GM21717 (cell line): ENCODE data around the gene C5orf22.
A peak's percentile ranks its signal among the peaks of the same experiment; 100 is the strongest.
"Not testable (repeated sequence)": the region's sequence is repeated elsewhere in the genome, so short reads cannot be mapped to it uniquely, and the experiment has no call there.

Experiments
- ATAC-seq: cut with Tn5 transposase; IDR thresholded peaks from one replicate; pipeline ENCODE4 v1.9.1; 2021; ENCODE audit warnings: mild to moderate bottlenecking, moderate library complexity; ENCODE audit not compliant: unreplicated experiment

Gene C5orf22

GRCh38 chr5:31553863-31554262 is 21.8 kb downstream of the C5orf22 start:
- ATAC-seq, result no peak

GRCh38 chr5:31554552-31554951 is 22.5 kb downstream of the C5orf22 start:
- ATAC-seq, result no peak

DNA sequence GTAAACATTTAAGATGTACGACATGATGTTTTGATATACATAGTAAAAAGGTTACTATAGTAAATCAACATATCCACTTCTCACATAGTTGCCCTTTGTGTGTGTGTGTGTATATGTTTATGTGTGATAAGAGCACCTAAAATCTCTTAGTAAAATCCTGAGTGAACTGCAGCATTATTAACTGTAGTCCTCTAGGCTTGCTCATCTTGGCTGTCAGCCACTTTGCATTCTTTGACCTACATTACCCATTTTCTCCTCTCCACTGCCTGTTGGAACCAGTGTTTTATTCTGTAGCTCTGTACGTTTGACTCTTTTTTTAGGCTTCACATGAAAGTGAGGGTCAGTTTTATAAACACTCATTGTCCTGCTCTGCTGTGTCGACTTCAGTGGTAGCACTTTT is 24.4 kb downstream of the C5orf22 start:
- ATAC-seq, result no peak

DNA sequence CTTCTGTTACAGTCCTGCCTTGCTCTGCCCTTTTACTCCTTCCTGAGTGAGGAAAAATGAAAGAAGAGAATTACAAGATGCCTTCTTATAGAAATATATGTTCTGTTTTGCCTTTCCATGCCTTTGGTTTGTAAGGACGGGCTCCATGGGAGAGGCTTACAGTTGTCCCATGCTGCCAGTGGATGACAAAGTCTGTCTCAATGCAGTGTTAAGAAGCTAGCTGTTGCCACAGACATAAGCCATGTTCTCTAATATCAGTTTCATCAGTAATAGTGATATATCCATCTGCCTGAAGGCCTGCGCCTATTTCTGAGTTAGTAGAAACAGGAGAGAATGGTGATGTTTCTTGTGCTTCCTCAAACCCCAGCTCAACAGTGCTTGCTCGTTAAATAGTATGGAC is 27.8 kb downstream of the C5orf22 start:
- no peak for ATAC-seq

- no peak for ATAC-seq
These were observed 29.8 kb downstream of the C5orf22 start for GRCh38 chr5:31561946-31562345.

DNA sequence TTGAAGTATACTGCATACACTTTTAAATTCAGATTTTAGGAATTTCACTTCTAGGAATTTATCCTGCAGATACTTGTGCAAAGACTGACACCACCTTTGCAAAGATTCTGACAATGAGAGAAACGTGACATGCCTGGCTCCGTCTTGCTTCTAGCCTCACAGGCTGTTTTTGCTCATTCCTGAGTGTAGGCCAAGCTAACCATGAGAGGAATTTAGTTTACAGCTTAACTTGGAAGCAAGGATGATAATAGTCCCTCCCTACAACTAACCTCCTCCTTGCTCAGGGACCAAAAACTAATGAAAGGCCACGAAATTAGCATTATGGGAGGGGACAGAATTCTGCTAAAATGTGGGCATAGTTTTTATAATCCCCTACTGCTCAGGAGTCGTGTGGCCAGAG is 31.1 kb downstream of the C5orf22 start:
- no peak for ATAC-seq

- not testable (repeated sequence) for ATAC-seq
These were observed 34.3 kb downstream of the C5orf22 start for GRCh38 chr5:31566362-31566761.

DNA sequence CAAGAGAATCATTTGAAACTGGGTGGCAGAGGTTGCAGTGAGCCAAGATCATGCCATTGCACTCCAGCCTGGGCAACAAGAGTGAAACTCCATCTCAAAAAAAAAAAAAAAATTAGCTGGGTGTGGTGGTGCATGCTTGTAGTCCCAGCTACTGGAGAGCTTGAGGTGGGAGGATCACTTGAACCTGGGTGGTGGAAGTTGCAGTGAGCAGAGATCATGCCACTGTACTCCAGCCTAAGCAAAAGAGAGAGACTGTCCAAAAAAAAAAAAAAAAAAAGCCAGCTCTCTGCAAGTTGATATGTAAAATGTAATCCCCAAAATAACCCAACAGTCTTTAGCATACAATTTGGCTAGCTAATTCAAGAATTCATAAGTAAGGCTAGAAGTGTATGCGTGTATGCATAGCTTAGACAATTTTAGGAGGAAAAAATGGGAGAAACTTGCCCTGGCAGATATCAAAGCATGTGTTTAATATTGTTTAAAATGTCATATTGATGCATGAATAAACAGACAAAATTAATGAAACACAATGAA is 36.3 kb downstream of the C5orf22 start:
- no peak for ATAC-seq

DNA sequence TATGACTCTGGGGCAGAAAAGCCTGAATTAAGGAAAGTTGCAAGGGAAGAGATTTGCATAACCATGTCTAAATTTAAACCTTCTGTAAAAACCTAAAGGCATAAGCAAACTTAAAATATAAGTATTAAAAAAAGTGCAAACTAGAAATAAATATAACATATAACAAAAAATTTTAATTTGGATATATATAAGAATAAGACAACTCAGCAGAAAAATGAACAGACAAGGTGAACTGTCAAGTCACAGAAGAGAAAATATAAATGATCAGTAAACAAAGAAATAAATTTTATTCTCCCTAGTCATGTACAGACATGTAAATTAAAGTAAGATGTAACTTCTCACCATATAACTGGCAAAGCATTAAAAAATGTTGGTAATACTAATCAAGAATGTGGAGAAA is 37.0 kb downstream of the C5orf22 start:
- ATAC-seq, result no peak

GRCh38 chr5:31573494-31574142 is 41.5 kb downstream of the C5orf22 start:
- peak; percentile 62 for ATAC-seq

DNA sequence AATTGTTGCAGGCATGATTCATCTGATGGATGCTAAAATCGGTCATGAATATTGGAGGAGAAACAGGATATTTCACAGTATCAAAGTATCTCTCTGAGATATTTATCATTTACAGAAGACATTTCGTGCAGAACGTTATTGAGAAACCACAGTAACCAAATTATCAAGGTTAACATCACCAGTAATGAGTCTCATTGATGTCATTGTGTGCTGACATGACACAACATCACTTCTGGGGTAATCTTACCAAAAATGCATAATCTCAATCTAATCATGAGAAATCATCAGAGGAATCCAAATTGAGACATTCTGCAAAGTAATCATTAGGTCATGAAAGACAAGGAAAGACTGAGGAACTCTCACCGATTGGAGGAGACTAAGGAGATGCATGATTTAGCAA is 42.7 kb downstream of the C5orf22 start:
- no peak for ATAC-seq

DNA sequence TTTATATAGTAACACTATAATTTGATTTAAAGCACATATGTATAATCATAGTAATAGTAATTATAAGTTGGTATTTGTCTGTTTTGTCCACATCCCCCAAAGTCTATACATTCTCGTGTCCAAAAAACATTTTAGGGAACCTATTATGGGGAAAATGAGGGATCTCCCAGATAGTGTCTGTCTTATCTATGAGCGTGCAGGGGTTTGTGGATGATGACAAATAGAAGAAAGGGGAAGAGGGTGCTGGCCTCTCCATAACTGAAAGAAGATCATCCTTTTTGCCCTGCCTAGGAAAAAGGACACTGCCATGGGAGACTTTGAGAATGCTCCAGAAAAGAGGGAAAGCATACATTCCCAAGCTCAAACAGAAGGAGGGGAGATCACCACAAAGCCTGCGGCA is 45.3 kb downstream of the C5orf22 start:
- ATAC-seq, result no peak

- no peak for ATAC-seq
These were observed 47.5 kb downstream of the C5orf22 start for GRCh38 chr5:31579558-31579957.

DNA sequence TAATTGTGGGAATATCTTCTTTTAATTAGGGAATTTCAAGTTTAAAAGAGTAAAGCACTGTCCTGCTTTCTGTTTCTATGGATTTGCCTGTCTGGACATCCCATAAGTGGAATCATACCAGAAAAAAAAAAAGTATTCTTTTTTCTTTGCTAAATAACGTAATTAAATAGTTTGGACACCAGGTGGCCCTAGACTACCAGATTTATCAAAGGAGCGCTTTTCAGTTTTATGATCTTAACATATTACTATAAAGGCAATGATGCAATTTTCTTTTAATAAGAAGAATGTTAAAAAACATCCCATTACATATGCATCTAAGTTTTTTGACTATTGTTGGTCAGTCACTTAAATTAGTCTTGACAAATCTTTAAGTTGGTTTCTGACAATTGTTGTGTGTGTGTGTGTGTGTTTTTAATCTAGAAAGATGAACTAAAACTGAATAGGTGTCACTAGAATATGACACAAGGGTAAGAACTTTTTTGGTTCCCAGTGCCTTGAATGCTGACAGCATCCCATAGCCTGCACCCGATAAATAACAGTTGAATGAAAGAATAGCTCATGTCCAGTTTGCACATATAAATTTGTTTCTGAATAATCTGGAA is 49.5 kb downstream of the C5orf22 start:
- ATAC-seq, result no peak

GRCh38 chr5:31583129-31583528 is 51.0 kb downstream of the C5orf22 start:
- ATAC-seq, result no peak

- ATAC-seq, result no peak
These were observed 53.2 kb downstream of the C5orf22 start for GRCh38 chr5:31585166-31585894.

DNA sequence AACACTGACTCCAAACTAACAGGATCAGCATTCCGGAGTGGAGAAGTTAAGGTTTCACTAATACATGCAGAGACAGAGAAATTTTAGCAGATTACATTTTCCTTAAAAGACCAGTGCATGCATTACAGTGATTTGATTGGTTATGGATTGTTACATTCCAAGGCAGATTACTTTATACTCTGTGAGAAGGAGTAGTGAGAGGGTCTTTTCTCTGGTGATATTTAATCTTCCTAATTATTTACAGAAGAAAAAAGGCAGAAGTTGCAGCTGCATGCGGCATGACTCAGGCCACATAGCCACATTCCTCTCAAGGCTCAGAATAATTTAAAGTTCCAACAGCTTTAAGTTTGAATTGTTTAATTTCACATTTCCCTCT is 53.8 kb downstream of the C5orf22 start:
- ATAC-seq, result no peak

DNA sequence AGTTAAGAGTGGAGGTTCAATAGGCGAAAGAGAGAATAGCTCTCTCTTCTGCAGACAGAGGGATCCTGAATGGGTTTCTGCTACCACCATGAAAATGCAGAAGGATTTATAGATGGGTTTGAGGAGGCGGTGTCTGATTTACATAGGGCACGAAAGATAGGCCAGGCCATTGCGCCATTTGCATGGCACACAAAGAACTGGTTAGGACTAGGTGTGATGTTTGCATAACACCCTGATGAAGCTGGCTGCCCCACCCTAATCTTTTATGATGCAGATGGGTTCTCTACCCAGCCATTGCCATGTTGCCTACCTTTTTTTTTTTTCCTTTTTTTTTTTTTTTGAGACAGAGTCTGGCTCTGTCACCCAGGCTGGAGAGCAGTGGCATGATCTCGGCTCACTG is 55.4 kb downstream of the C5orf22 start:
- no peak for ATAC-seq

- ATAC-seq, result no peak
These were observed 61.6 kb downstream of the C5orf22 start for GRCh38 chr5:31593665-31594064.

DNA sequence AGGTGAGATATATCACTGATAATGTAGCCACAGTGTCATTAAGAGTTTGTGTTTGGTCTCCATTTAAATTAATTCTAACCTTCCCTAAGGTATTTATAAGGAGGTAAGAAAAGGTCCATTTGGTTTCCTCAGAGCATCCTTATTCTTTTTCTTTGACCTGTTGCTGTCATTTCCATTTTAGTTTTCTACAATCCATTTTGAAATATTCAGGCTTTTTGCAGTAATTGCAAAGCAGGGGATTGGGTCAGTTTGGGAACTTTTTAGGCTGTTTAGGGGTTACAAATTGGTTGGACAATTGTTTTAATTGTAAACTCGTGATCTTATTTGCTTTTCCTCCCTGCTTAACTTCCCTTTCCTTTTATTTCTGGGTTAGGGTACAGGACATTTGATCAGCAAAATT is 64.3 kb downstream of the C5orf22 start:
- no peak for ATAC-seq

DNA sequence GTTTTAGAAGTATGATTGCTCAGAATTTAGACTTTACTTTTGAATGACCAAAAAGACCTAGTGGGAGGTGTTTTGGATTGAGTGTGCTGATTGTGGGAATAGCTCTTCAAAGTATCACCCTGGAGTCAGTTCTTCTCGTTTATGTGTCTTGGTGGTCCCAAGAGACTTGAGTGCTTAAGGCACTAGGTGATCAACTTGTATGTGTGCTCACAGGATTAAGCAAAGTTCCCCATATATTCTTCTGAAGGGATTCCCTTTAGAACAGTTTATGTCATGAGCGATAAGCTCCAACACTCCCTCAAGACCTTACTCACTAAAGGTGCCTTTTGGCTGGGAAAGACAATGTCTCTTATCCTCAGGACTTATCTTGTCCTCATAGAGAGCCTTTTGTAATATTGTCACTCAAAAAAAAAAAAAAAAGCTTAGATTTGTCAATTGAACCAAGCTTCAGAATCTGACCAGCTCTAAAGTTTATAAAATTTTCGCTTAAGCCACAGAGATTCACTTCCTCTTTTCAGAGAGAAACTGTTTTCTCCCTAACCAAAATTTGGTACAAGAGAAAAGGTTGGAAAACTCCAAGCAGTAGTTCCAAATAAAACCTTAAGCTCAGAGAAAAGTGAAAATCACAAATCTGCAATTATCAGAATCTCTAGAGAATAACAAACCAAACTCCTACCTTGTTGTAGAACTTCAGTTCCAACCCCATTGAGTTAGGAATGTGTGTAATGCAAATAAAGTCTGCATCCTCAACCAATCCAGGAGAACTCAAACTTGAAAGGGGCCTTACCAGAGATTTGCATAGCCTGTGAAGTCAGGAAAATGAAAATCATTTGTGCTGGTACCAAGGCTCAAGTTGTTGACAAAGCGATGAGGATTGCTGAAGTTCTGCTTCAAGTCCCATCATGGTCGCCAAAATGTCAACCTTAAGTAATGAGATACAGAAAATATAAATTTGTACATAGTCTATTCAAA is 66.8 kb downstream of the C5orf22 start:
- ATAC-seq, result no peak
